Osteoblast (primary cell): ENCODE measurements around the gene FAM169A. TPM values are rescaled to one million over a fixed set of nuclear protein-coding genes. Genes with fewer than 3 reads are reported as not detected.
"Not testable (repeated sequence)": the region's sequence is repeated elsewhere in the genome, so short reads cannot be mapped to it uniquely, and the experiment has no call there.

ENCODE experiments used
- DNase-seq: peaks from one replicate; pipeline ENCODE4 v3.0.0; 2011; ENCODE audit warnings: low spot score, mixed read lengths; ENCODE audit not compliant: insufficient read length; ENCODE audit errors: missing footprints
- H2AFZ ChIP-seq: 2 replicates; pipeline ENCODE4 v1.6.0; 2011; ENCODE audit warnings: mild to moderate bottlenecking, low read length
- H3K27ac ChIP-seq: 2 replicates; pipeline ENCODE4 v1.5.1; 2011; ENCODE audit warnings: mild to moderate bottlenecking, low read depth, low read length, moderate library complexity
- H3K27me3 ChIP-seq: 2 replicates; pipeline ENCODE4 v1.6.0; 2012; ENCODE audit warnings: mild to moderate bottlenecking, control low read depth, inconsistent platforms, low read length, moderate library complexity; ENCODE audit not compliant: insufficient read depth
- H3K36me3 ChIP-seq: 2 replicates; pipeline ENCODE4 v1.5.1; 2011; ENCODE audit warnings: mild to moderate bottlenecking, low read length, control low read depth, moderate library complexity; ENCODE audit not compliant: insufficient read depth
- H3K4me1 ChIP-seq: 2 replicates; pipeline ENCODE4 v1.5.1; 2011; ENCODE audit warnings: mild to moderate bottlenecking, low read length, control low read depth, moderate library complexity; ENCODE audit not compliant: insufficient read depth
- H3K4me2 ChIP-seq: 2 replicates; pipeline ENCODE4 v1.6.0; 2011; ENCODE audit warnings: mild to moderate bottlenecking, low read length; ENCODE audit not compliant: insufficient read depth
- H3K4me3 ChIP-seq: fragments of 200-600 bp; sonication (generic); 3 replicates; pipeline ENCODE4 v1.5.1; 2012; ENCODE audit warnings: mild to moderate bottlenecking, low read length, inconsistent platforms; ENCODE audit not compliant: insufficient read depth
- H3K79me2 ChIP-seq: 2 replicates; pipeline ENCODE4 v1.6.0; 2012; ENCODE audit warnings: mild to moderate bottlenecking, low read length, control low read depth, inconsistent platforms; ENCODE audit not compliant: insufficient read depth
- H3K9me3 ChIP-seq: 2 replicates; pipeline ENCODE4 v1.5.1; 2011; ENCODE audit warnings: low read depth, low read length, control low read depth
- H4K20me1 ChIP-seq: 2 replicates; pipeline ENCODE4 v1.6.0; 2012; ENCODE audit warnings: mild to moderate bottlenecking, low read length, control low read depth; ENCODE audit not compliant: insufficient read depth
- total RNA-seq: library from RNA; depleted of rRNA; stranded (reverse); fragments of >200 nt; gene quantifications from 2 replicates; pipeline ENCODE4 v1.2.3, GENCODE V29; 2012
- TF ChIP-seq, protein P1 (sequence below): IDR thresholded peaks from 2 replicates; pipeline ENCODE4 v1.5.1; 2011; ENCODE audit warnings: mild to moderate bottlenecking, low read depth, low read length, moderate library complexity; ENCODE audit errors: extremely low read depth

Gene FAM169A
- total RNA-seq, 1 donor, result under 0.01 TPM

DNA sequence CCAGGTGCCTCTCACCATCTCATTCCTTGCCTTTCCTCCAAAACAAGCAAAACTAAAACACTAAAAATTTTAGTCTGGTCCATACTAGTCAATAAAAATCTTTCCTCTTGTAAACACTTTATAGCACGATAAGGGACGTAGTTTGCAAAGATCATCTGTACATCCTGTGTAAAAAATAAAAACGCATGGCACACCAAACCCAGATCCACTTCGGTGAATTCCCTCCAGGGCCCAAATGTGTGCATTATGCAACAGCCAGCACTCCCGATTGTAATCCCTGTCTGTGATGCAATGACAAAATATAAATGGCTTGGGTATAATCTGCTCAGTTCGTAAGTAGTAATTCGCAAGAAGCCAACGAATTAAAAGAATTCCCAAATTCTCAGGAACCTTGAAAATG is 1.4 kb downstream of the FAM169A start:
- no peaks in the 10 kb centered on the region for H3K9me3 ChIP-seq
- TF ChIP-seq, protein P1, sequence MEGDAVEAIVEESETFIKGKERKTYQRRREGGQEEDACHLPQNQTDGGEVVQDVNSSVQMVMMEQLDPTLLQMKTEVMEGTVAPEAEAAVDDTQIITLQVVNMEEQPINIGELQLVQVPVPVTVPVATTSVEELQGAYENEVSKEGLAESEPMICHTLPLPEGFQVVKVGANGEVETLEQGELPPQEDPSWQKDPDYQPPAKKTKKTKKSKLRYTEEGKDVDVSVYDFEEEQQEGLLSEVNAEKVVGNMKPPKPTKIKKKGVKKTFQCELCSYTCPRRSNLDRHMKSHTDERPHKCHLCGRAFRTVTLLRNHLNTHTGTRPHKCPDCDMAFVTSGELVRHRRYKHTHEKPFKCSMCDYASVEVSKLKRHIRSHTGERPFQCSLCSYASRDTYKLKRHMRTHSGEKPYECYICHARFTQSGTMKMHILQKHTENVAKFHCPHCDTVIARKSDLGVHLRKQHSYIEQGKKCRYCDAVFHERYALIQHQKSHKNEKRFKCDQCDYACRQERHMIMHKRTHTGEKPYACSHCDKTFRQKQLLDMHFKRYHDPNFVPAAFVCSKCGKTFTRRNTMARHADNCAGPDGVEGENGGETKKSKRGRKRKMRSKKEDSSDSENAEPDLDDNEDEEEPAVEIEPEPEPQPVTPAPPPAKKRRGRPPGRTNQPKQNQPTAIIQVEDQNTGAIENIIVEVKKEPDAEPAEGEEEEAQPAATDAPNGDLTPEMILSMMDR, result no peak
- no peaks in the 10 kb centered on the region for H3K79me2 ChIP-seq
- H4K20me1 ChIP-seq, result no peaks in the 10 kb centered on the region
- H3K4me3 ChIP-seq, result no peak overlapping the region
- H2AFZ ChIP-seq, result no peak overlapping the region
- H3K27ac ChIP-seq, result no peak overlapping the region
- peaks cover 39% of the 10 kb centered on the region for H3K27me3 ChIP-seq
- no peak overlapping the region for H3K4me2 ChIP-seq
- H3K4me1 ChIP-seq, result peaks cover 3% of the 10 kb centered on the region
- H3K36me3 ChIP-seq, result no peaks in the 10 kb centered on the region
- DNase-seq, result no peak

DNA sequence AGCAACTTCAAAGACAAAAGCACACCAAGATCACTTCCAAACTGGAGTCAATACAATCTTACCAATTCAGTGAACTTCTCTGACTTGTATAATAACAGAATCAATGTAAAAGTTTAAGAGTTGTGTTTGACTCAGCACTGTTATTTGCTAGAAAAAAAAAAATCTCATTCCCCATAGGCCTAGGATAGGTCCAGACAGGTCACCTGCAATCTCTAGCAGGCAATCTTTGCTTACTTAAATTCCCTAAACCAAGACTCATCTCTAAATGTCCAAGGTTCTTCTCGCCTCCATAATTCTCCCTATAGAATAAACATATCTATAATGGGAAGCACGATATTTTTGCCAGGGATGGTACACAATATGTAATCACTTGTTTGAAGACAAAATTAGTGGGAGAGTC is 2.5 kb downstream of the FAM169A start:
- no peaks in the 10 kb centered on the region for H3K36me3 ChIP-seq
- H3K79me2 ChIP-seq, result no peaks in the 10 kb centered on the region
- peaks cover 39% of the 10 kb centered on the region for H3K27me3 ChIP-seq
- H3K4me2 ChIP-seq, result no peak overlapping the region
- no peak overlapping the region for H2AFZ ChIP-seq
- H4K20me1 ChIP-seq, result no peaks in the 10 kb centered on the region
- TF ChIP-seq, protein P1, result no peak
- H3K4me3 ChIP-seq, result no peak overlapping the region
- H3K27ac ChIP-seq, result no peak overlapping the region
- H3K9me3 ChIP-seq, result no peaks in the 10 kb centered on the region
- peaks cover 3% of the 10 kb centered on the region for H3K4me1 ChIP-seq
- DNase-seq, result no peak

DNA sequence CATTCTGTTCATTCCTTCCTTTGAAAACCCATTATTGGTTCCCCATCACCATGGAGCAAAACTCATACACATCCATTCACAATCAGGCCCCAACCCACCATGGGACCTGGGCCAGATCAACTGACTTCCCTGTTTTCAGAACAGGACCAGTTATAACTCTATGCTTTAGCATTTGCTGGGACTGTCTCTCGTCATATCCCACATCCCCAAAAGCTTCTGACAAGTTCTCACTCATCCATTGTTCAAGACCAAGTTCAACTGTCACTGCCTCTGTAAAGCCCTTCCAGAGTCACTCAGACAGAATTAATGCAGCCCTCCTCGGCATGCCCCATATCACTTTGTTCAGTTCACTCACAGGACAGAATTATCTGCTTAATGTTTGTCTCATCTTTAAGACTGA is 4.0 kb downstream of the FAM169A start:
- Histone ChIP-seq H3K79me2 (no peaks in the 10 kb centered on the region), H3K4me3 (no peak overlapping the region), H2AFZ (no peak overlapping the region), H3K36me3 (no peaks in the 10 kb centered on the region), H4K20me1 (no peaks in the 10 kb centered on the region), H3K9me3 (no peaks in the 10 kb centered on the region), H3K4me2 (no peak overlapping the region), H3K27ac (no peak overlapping the region), H3K4me1 (peaks cover 3% of the 10 kb centered on the region), H3K27me3 (peaks cover 30% of the 10 kb centered on the region)
- TF ChIP-seq, protein P1, result no peak
- DNase-seq, result no peak

DNA sequence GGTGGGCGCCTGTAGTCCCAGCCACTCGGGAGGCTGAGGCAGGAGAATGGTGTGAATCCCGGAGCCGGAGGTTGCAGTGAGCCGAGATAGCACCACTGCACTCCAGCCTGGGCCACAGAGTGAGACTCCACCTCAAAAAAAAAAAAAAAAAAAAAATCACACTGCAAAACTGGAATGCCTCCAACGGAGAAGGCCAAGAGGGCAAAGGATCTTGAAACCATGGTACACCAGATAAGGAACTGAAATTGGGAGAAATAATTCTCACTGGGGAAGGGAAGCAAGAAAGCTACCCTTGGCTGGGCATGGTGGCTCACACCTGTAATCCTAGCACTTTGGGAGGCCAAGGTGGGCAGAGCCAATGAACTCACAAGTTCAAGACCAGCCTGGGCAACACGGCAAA is 9.2 kb downstream of the FAM169A start:
- not testable (repeated sequence) for H3K27ac ChIP-seq, H4K20me1 ChIP-seq, H3K4me1 ChIP-seq, DNase-seq, H3K27me3 ChIP-seq, H3K4me3 ChIP-seq, H3K4me2 ChIP-seq, H3K9me3 ChIP-seq, H3K79me2 ChIP-seq, H2AFZ ChIP-seq, H3K36me3 ChIP-seq
